Nephron progenitor cell (in vitro differentiated cells): Measurements from ENCODE around the gene UTP11.

Source experiments
- DNase-seq: peaks from one replicate; pipeline ENCODE4 v3.0.0; 2021
- H3K27ac Mint-ChIP-seq: 2 replicates; pipeline ENCODE4 v1.8.0; 2021; ENCODE audit warnings: mild to moderate bottlenecking, moderate library complexity, mixed read lengths
- H3K27me3 Mint-ChIP-seq: 2 replicates; pipeline ENCODE4 v1.8.0; 2021; ENCODE audit warnings: mild to moderate bottlenecking, low read depth, mixed read lengths; ENCODE audit not compliant: poor library complexity
- H3K36me3 Mint-ChIP-seq: 2 replicates; pipeline ENCODE4 v1.8.0; 2021; ENCODE audit warnings: low read depth, mixed read lengths
- H3K4me1 Mint-ChIP-seq: 2 replicates; pipeline ENCODE4 v1.8.0; 2021; ENCODE audit warnings: mixed read lengths
- H3K4me3 Mint-ChIP-seq: 2 replicates; pipeline ENCODE4 v1.8.0; 2021; ENCODE audit warnings: mild to moderate bottlenecking, moderate library complexity, mixed read lengths
- H3K9me3 Mint-ChIP-seq: 2 replicates; pipeline ENCODE4 v1.8.0; 2021; ENCODE audit warnings: mild to moderate bottlenecking, moderate library complexity, mixed read lengths
- TF ChIP-seq, protein P1 (sequence below): fragments of 200-600 bp; sonication (generic); IDR thresholded peaks from 2 replicates; pipeline ENCODE4 v1.5.0; 2021; ENCODE audit warnings: antibody characterized with exemption

The UTP11 gene

DNA sequence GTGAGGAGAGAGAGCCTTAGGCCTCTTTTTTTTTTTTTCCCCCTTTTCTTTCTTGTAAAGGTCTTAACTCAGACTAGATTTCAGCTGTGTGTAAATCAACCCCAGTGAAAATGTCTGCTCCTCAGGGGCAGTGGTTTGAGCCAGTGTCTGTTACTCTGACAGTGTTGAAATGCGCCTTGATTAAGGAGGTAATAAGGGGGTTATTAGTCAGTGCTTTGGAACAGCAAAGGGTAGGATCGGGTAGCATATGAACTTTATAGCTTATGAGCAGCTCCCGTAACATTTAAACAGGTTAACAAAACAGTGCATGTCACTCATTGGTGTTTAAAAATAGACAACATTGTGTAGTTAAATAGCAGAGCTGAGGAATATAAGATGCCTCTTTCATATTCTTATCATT is 10.3 kb downstream of the UTP11 start:
- H3K27ac Mint-ChIP-seq = peak overlapping the region; percentile 86
- peaks cover 37% of the 10 kb centered on the region for H3K4me1 Mint-ChIP-seq
- H3K9me3 Mint-ChIP-seq = no peaks in the 10 kb centered on the region
- DNase-seq = no peak
- H3K36me3 Mint-ChIP-seq = peaks cover 51% of the 10 kb centered on the region
- peaks cover 3% of the 10 kb centered on the region for H3K27me3 Mint-ChIP-seq
- no peak overlapping the region for H3K4me3 Mint-ChIP-seq
- TF ChIP-seq, protein P1, sequence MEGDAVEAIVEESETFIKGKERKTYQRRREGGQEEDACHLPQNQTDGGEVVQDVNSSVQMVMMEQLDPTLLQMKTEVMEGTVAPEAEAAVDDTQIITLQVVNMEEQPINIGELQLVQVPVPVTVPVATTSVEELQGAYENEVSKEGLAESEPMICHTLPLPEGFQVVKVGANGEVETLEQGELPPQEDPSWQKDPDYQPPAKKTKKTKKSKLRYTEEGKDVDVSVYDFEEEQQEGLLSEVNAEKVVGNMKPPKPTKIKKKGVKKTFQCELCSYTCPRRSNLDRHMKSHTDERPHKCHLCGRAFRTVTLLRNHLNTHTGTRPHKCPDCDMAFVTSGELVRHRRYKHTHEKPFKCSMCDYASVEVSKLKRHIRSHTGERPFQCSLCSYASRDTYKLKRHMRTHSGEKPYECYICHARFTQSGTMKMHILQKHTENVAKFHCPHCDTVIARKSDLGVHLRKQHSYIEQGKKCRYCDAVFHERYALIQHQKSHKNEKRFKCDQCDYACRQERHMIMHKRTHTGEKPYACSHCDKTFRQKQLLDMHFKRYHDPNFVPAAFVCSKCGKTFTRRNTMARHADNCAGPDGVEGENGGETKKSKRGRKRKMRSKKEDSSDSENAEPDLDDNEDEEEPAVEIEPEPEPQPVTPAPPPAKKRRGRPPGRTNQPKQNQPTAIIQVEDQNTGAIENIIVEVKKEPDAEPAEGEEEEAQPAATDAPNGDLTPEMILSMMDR = no peak

- no peak for DNase-seq
- no peak overlapping the region for H3K27ac Mint-ChIP-seq
- TF ChIP-seq, protein P1 = no peak
- peaks cover 37% of the 10 kb centered on the region for H3K36me3 Mint-ChIP-seq
- peaks cover 53% of the 10 kb centered on the region for H3K4me1 Mint-ChIP-seq
- H3K4me3 Mint-ChIP-seq = no peak overlapping the region
- no peaks in the 10 kb centered on the region for H3K9me3 Mint-ChIP-seq
- peaks cover 5% of the 10 kb centered on the region for H3K27me3 Mint-ChIP-seq
These were observed 12.7 kb downstream of the UTP11 start for GRCh38 chr1:38025233-38025632.

DNA sequence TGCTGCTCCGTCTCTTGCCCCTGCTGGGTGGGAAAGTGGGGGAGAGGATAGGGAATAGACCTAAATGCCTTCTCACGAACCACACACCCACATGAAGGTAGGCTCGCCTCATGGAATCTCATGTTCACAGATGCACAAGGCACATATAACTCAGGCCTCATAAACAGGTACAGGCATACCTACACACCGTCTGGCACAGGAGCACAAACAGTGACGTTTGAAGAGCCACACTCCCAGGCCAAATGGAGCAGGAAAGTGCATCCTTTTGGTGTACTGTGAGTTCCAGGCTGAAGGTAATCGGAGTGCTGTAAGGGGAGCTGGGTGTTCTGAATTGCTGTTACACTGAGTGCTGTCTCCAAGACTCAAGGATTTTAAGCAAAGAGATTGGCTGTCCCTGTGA is 13.1 kb downstream of the UTP11 start:
- peaks cover 33% of the 10 kb centered on the region for H3K36me3 Mint-ChIP-seq
- peaks cover 57% of the 10 kb centered on the region for H3K4me1 Mint-ChIP-seq
- TF ChIP-seq, protein P1 = no peak
- DNase-seq = no peak
- H3K27ac Mint-ChIP-seq = peak overlapping the region; percentile 67
- H3K4me3 Mint-ChIP-seq = no peak overlapping the region
- no peaks in the 10 kb centered on the region for H3K9me3 Mint-ChIP-seq
- peaks cover 5% of the 10 kb centered on the region for H3K27me3 Mint-ChIP-seq

GRCh38 chr1:38026592-38027200 is 14.2 kb downstream of the UTP11 start:
- Mint-ChIP-seq H3K27me3 (peaks cover 5% of the 10 kb centered on the region), H3K27ac (peak overlapping the region; percentile 22), H3K4me3 (no peak overlapping the region), H3K36me3 (peaks cover 33% of the 10 kb centered on the region), H3K9me3 (no peaks in the 10 kb centered on the region), H3K4me1 (peaks cover 65% of the 10 kb centered on the region)
- peak; percentile 70 for DNase-seq
- TF ChIP-seq, protein P1 = peak; percentile 80

DNA sequence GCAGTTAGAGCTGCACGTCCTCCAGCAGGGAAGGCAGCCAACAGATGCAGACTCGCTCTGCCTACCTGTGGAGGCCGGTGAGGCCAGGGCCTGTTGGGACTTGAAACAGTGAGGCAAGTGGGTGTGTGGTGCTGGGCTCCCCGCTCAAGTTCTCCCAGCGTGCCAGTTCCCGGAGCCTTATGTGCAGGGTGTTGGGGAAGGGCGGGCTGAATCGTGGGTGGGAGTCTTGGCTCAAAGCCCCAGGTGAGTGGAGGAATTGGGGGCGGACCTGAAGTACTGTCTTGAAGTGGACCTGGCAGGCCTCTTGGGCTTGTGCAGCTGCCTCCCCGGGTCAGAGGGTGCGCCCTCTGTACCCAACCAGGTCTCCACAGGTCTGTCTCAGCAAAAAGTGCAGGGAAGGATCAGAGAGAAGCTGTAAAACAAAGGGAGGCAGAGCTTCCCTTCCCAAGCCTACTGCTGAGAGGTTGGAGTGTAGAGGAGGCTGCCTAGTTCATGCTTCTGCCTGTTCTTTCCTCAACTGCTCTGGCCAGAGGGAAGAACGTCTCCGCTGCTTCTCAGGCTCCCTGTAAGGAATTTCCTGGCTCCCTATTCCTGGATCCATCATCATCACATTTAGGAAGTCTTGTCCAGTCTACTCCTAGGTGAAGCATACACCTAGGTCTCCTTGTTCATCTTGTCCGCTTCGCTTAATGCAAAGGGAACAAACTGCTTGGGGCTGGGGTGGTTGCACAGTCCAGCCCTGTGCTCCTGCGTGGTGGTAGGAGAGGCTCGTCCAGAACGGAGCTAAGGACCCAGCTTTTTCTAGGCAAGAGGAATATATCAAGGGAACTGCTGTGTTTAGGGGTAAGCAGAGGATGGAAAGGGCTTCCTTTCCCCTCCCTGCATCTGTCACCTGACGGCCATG is 14.9 kb downstream of the UTP11 start:
- peaks cover 25% of the 10 kb centered on the region for H3K36me3 Mint-ChIP-seq
- peaks cover 60% of the 10 kb centered on the region for H3K4me1 Mint-ChIP-seq
- no peaks in the 10 kb centered on the region for H3K9me3 Mint-ChIP-seq
- no peak for DNase-seq
- TF ChIP-seq, protein P1 = no peak
- H3K27ac Mint-ChIP-seq = no peak overlapping the region
- no peak overlapping the region for H3K4me3 Mint-ChIP-seq
- H3K27me3 Mint-ChIP-seq = peaks cover 8% of the 10 kb centered on the region
